SU-DHL-6 (cell line): ENCODE data around the gene WDR64.

Experiments used
- H2AFZ ChIP-seq: fragments of 200-600 bp; sonication (generic); 2 replicates; pipeline ENCODE4 v1.6.1; 2014; ENCODE audit warnings: low read depth, mild to moderate bottlenecking, moderate library complexity, mixed read lengths, antibody characterized with exemption, low read length; ENCODE audit not compliant: severe bottlenecking
- H3F3A ChIP-seq: fragments of 200-600 bp; shearing (Covaris generic); 2 replicates; pipeline ENCODE4 v1.6.0; 2016; ENCODE audit warnings: antibody characterized with exemption, mild to moderate bottlenecking; ENCODE audit not compliant: insufficient read depth
- H3K27ac ChIP-seq: fragments of 200-600 bp; sonication (generic); 2 replicates; pipeline ENCODE4 v1.5.1; 2016; ENCODE audit warnings: low read depth, mild to moderate bottlenecking, low read length, moderate library complexity, mixed read lengths
- H3K27me3 ChIP-seq: fragments of 200-600 bp; sonication (generic), shearing (Covaris generic); 2 replicates; pipeline ENCODE4 v1.6.0; 2014; ENCODE audit warnings: mild to moderate bottlenecking, low read length
- H3K36me3 ChIP-seq: fragments of 200-600 bp; sonication (generic); 2 replicates; pipeline ENCODE4 v1.6.1; 2014; ENCODE audit warnings: mild to moderate bottlenecking, low read length, mixed read lengths
- H3K4me2 ChIP-seq: fragments of 300-600, 200-600 bp; shearing (Covaris generic), sonication (generic); 2 replicates; pipeline ENCODE4 v1.6.0; 2014; ENCODE audit warnings: low read length, low read depth, mild to moderate bottlenecking; ENCODE audit not compliant: poor library complexity, severe bottlenecking
- H3K4me3 ChIP-seq: fragments of 200-600 bp; sonication (generic); 2 replicates; pipeline ENCODE4 v1.5.1; 2014; ENCODE audit warnings: antibody characterized with exemption, low read length, mild to moderate bottlenecking, mixed read lengths; ENCODE audit not compliant: insufficient read depth, poor library complexity, severe bottlenecking
- H3K79me2 ChIP-seq: fragments of 200-600 bp; sonication (generic); 2 replicates; pipeline ENCODE4 v1.6.1; 2014; ENCODE audit warnings: mild to moderate bottlenecking, low read length, moderate library complexity; ENCODE audit not compliant: insufficient read depth
- H3K9ac ChIP-seq: fragments of 200-600 bp; sonication (generic); 2 replicates; pipeline ENCODE4 v1.7.0; 2014; ENCODE audit warnings: mild to moderate bottlenecking, low read length
- H3K9me2 ChIP-seq: fragments of 200-600 bp; sonication (generic); replicated peaks from 2 replicates; pipeline ENCODE4 v1.6.1; 2014; ENCODE audit warnings: low read length; ENCODE audit not compliant: insufficient read depth
- H3K9me3 ChIP-seq: fragments of 200-600 bp; sonication (generic); 2 replicates; pipeline ENCODE4 v1.6.1; 2014; ENCODE audit warnings: low read length, mixed read lengths; ENCODE audit not compliant: insufficient read depth
- H4K20me1 ChIP-seq: fragments of 200-600 bp; sonication (generic); 2 replicates; pipeline ENCODE4 v1.6.1; 2014; ENCODE audit warnings: low read depth, mild to moderate bottlenecking, antibody characterized with exemption, low read length, moderate library complexity, mixed read lengths
- EZH2phosphoT487 ChIP-seq: fragments of 200-600 bp; sonication (generic), shearing (Covaris generic); conservative IDR thresholded peaks from 2 replicates; pipeline ENCODE4 v1.6.1; 2018; ENCODE audit warnings: mild to moderate bottlenecking, antibody characterized with exemption, low read length, moderate library complexity, mixed read lengths
- TF ChIP-seq, protein P1 (sequence below): fragments of 200-600 bp; sonication (generic); IDR thresholded peaks from one replicate; pipeline ENCODE4 v1.5.1; 2017; ENCODE audit warnings: antibody characterized with exemption, mild to moderate bottlenecking, low read length, moderate library complexity; ENCODE audit not compliant: insufficient read depth, poor library complexity, severe bottlenecking

Gene WDR64

DNA sequence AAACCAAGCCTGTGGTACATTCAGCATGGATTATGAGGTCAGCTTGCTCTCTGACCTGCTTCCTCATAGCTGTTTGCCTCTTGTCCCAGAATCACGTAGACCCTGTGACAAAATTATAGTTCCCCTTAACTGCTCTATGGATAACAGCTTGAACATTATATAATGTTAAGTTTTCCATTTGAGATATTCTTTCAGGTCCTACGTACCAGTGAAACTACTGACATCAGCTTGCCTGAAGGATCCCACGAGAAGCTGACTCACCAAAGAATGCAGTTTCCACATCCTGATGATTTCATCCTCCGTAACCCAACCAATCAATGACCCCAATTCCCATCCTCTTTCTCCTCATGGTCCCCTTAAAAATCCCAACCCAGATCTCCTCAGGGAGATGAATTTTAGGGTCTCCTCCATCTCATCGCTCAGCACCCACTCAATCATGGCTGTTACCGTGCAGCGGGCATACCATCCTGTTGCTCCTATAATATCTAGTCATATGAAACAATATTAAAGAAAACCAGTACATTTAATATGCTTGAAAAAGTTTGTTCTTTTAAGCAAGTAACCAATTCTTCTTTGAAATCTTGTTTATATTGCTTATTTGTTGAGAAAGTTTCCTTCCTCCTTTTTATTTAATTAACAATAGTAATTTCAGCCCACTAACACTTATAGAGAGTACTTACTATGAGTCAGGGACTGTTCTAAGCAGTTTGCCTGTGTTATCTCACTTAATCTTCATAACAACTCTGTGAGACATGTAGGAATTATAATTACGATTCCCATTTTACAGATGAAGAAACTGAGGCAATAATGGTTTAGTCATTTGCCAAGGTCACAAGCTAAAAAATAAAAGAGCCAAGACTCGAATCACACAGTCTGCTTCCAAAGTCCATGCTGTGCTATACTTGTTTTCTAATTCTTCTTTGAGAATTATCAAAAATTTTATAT, 39.3 kb upstream of the WDR64 start:
- Histone ChIP-seq H3K9me3 (no peaks in the 10 kb centered on the region), H3K27me3 (no peaks in the 10 kb centered on the region), H3K4me2 (no peak overlapping the region), H3K36me3 (no peaks in the 10 kb centered on the region), H3F3A (no peaks in the 10 kb centered on the region; the same call in 1 of the 2 replicates), H3K9me2 (no peaks in the 10 kb centered on the region), H2AFZ (no peak overlapping the region), H3K27ac (no peak overlapping the region), H3K9ac (no peak overlapping the region), H4K20me1 (no peaks in the 10 kb centered on the region), H3K79me2 (no peaks in the 10 kb centered on the region), H3K4me3 (no peak overlapping the region)
- TF ChIP-seq, protein P1, sequence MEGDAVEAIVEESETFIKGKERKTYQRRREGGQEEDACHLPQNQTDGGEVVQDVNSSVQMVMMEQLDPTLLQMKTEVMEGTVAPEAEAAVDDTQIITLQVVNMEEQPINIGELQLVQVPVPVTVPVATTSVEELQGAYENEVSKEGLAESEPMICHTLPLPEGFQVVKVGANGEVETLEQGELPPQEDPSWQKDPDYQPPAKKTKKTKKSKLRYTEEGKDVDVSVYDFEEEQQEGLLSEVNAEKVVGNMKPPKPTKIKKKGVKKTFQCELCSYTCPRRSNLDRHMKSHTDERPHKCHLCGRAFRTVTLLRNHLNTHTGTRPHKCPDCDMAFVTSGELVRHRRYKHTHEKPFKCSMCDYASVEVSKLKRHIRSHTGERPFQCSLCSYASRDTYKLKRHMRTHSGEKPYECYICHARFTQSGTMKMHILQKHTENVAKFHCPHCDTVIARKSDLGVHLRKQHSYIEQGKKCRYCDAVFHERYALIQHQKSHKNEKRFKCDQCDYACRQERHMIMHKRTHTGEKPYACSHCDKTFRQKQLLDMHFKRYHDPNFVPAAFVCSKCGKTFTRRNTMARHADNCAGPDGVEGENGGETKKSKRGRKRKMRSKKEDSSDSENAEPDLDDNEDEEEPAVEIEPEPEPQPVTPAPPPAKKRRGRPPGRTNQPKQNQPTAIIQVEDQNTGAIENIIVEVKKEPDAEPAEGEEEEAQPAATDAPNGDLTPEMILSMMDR = no peak
- no peak for TF ChIP-seq EZH2phosphoT487

DNA sequence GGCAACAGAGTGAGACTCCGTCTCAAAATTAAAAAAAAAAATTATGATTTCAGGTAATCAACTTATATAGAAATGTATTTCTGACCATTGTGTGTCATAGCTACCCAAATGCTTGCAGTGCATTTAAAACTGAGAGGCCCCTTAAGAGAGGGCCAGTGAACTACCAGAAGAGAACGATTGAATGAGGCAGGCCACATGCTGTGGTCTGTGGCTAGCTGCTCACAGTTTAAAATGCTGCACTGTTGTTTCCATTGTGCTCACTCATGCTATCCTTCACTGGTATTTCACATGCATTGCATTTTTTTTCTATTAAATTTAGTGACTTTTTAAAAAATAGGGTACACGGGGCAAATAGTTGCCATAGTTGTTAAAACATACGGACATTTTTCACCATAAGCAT, 37.9 kb upstream of the WDR64 start:
- Histone ChIP-seq H3K4me2 (no peak overlapping the region), H3K79me2 (no peaks in the 10 kb centered on the region), H3K4me3 (no peak overlapping the region), H4K20me1 (no peaks in the 10 kb centered on the region), H3K9ac (no peak overlapping the region), H3K27ac (no peak overlapping the region), H3K27me3 (no peaks in the 10 kb centered on the region), H3K36me3 (no peaks in the 10 kb centered on the region), H3K9me2 (no peaks in the 10 kb centered on the region), H3F3A (no peaks in the 10 kb centered on the region), H2AFZ (no peak overlapping the region), H3K9me3 (no peaks in the 10 kb centered on the region)
- TF ChIP-seq, protein P1 = no peak
- no peak for TF ChIP-seq EZH2phosphoT487

DNA sequence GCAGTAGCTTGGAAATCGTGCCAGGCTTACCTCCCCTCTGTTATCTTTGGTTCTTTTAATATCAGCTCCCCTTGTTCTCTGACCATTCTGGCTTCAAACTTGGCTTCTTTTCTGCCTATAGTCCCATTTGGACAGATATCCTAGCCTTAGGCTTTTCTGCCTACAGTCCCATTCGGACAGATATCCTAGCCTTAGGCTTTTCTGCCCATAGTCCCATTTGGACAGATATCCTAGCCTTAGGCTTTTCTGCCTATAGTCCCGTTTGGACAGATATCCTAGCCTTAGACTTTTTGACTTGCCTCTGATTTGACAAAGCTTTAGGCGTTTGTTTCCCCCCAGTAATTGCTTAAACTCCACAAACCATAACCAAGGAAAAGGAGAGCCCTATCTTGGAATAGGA, 37.5 kb upstream of the WDR64 start:
- H3K9me2 ChIP-seq = no peaks in the 10 kb centered on the region
- no peak overlapping the region for H2AFZ ChIP-seq
- H3K9me3 ChIP-seq = no peaks in the 10 kb centered on the region
- no peaks in the 10 kb centered on the region for H4K20me1 ChIP-seq
- TF ChIP-seq, protein P1 = no peak
- no peak for TF ChIP-seq EZH2phosphoT487
- no peaks in the 10 kb centered on the region for H3K36me3 ChIP-seq
- H3K27ac ChIP-seq = no peak overlapping the region
- H3F3A ChIP-seq = no peaks in the 10 kb centered on the region
- no peak overlapping the region for H3K9ac ChIP-seq
- no peaks in the 10 kb centered on the region for H3K27me3 ChIP-seq
- no peak overlapping the region for H3K4me2 ChIP-seq
- no peak overlapping the region for H3K4me3 ChIP-seq
- no peaks in the 10 kb centered on the region for H3K79me2 ChIP-seq
